ENCODE measurements around the gene GNA15.

GRCh38 chr19:3119071-3119595, 16.7 kb upstream of the GNA15 start:
- TF ChIP-seq CTCF (IDR thresholded peaks at IDR 0.05) (no peak), POLR2A (IDR thresholded peaks at IDR 0.05) (no peak)

All from Peyer's patch (tissue), 4 donors.